HUES64 (cell line): ENCODE measurements around the gene TECPR1.

Experiments
- H3K27ac ChIP-seq: 2 replicates; pipeline ENCODE4 v1.7.0; 2013; ENCODE audit warnings: low read depth, low read length, inconsistent platforms
- H3K27me3 ChIP-seq: 2 replicates; pipeline ENCODE4 v1.6.1; 2013; ENCODE audit warnings: mild to moderate bottlenecking, low read length; ENCODE audit not compliant: insufficient read depth
- H3K36me3 ChIP-seq: 2 replicates; pipeline ENCODE4 v1.6.1; 2013; ENCODE audit warnings: mild to moderate bottlenecking, low read length; ENCODE audit not compliant: insufficient read depth
- H3K4me1 ChIP-seq: 2 replicates; pipeline ENCODE4 v1.6.1; 2013; ENCODE audit warnings: mild to moderate bottlenecking, low read length, moderate library complexity; ENCODE audit not compliant: insufficient read depth
- H3K4me3 ChIP-seq: 2 replicates; pipeline ENCODE4 v1.5.1; 2013; ENCODE audit warnings: mild to moderate bottlenecking, low read length, moderate library complexity
- H3K9ac ChIP-seq: 2 replicates; pipeline ENCODE4 v1.6.1; 2013; ENCODE audit warnings: mild to moderate bottlenecking, low read depth, low read length
- H3K9me3 ChIP-seq: 2 replicates; pipeline ENCODE4 v1.6.1; 2013; ENCODE audit warnings: low read depth, low read length; ENCODE audit not compliant: insufficient read depth
- WGBS: fragments of 150-250, 120-280 bp; methylation state at CpG from one replicate; pipeline ENCODE4 v1.1.7; 2013; ENCODE audit warnings: missing lambda C conversion rate; 5-methylcytosine and 5-hydroxymethylcytosine counted together

TECPR1 gene

GRCh38 chr7:98192781-98193457, 59.1 kb downstream of the TECPR1 start:
- no peak overlapping the region for H3K4me3 ChIP-seq
- H3K9ac ChIP-seq = no peak overlapping the region
- H3K36me3 ChIP-seq = peaks cover 56% of the 10 kb centered on the region
- H3K27ac ChIP-seq = no peak overlapping the region
- H3K4me1 ChIP-seq = no peaks in the 10 kb centered on the region
- WGBS = 93% methylated on average over 22 of the region's 22 CpGs
- no peaks in the 10 kb centered on the region for H3K9me3 ChIP-seq
- H3K27me3 ChIP-seq = no peaks in the 10 kb centered on the region

GRCh38 chr7:98191668-98192431, 60.2 kb downstream of the TECPR1 start:
- H3K36me3 ChIP-seq = peaks cover 66% of the 10 kb centered on the region
- H3K27ac ChIP-seq = no peak overlapping the region
- no peak overlapping the region for H3K4me3 ChIP-seq
- WGBS = 97% methylated on average over 32 of the region's 32 CpGs
- no peaks in the 10 kb centered on the region for H3K27me3 ChIP-seq
- no peak overlapping the region for H3K9ac ChIP-seq
- H3K9me3 ChIP-seq = no peaks in the 10 kb centered on the region
- no peaks in the 10 kb centered on the region for H3K4me1 ChIP-seq

- Histone ChIP-seq H3K9ac (no peak overlapping the region), H3K27me3 (no peaks in the 10 kb centered on the region), H3K27ac (no peak overlapping the region), H3K36me3 (peaks cover 57% of the 10 kb centered on the region), H3K4me1 (no peaks in the 10 kb centered on the region), H3K4me3 (no peak overlapping the region), H3K9me3 (no peaks in the 10 kb centered on the region)
- 95% methylated on average over 11 of the region's 11 CpGs for WGBS
Measured at GRCh38 chr7:98189559-98189958, 62.5 kb downstream of the TECPR1 start.

GRCh38 chr7:98187138-98187502, 64.9 kb downstream of the TECPR1 start:
- Histone ChIP-seq H3K36me3 (peaks cover 32% of the 10 kb centered on the region), H3K9me3 (no peaks in the 10 kb centered on the region), H3K4me1 (peaks cover 7% of the 10 kb centered on the region; the same call in 1 of the 2 replicates), H3K4me3 (no peak overlapping the region), H3K27ac (no peak overlapping the region), H3K27me3 (no peaks in the 10 kb centered on the region), H3K9ac (no peak overlapping the region)
- 100% methylated on average over 1 of the region's 1 CpG for WGBS

- Histone ChIP-seq H3K27me3 (no peaks in the 10 kb centered on the region), H3K36me3 (peaks cover 27% of the 10 kb centered on the region), H3K9ac (no peak overlapping the region), H3K4me3 (no peak overlapping the region), H3K9me3 (no peaks in the 10 kb centered on the region), H3K4me1 (peaks cover 7% of the 10 kb centered on the region; the same call in 1 of the 2 replicates), H3K27ac (no peak overlapping the region)
- 94% methylated on average over 8 of the region's 9 CpGs for WGBS
Measured at GRCh38 chr7:98186452-98187137, 65.4 kb downstream of the TECPR1 start.

GRCh38 chr7:98185101-98185500, 66.9 kb downstream of the TECPR1 start:
- Histone ChIP-seq H3K4me3 (no peak overlapping the region), H3K27ac (no peak overlapping the region), H3K4me1 (peaks cover 7% of the 10 kb centered on the region; the same call in 1 of the 2 replicates), H3K36me3 (peaks cover 18% of the 10 kb centered on the region), H3K27me3 (no peaks in the 10 kb centered on the region), H3K9me3 (no peaks in the 10 kb centered on the region), H3K9ac (no peak overlapping the region)
- WGBS = 92% methylated on average over 6 of the region's 7 CpGs

- peaks cover 8% of the 10 kb centered on the region; the same call in 1 of the 2 replicates for H3K36me3 ChIP-seq
- WGBS = 96% methylated on average over 8 of the region's 8 CpGs
Measured at GRCh38 chr7:98180751-98181150, 71.3 kb downstream of the TECPR1 start.

GRCh38 chr7:98178762-98179490, 73.1 kb downstream of the TECPR1 start:
- peaks cover 7% of the 10 kb centered on the region; the same call in 1 of the 2 replicates for H3K4me1 ChIP-seq
- 86% methylated on average over 10 of the region's 10 CpGs for whole genome bisulfite sequencing
- H3K4me3 ChIP-seq = no peak overlapping the region
- peaks cover 25% of the 10 kb centered on the region for H3K36me3 ChIP-seq
- H3K27ac ChIP-seq = no peak overlapping the region
- no peak overlapping the region for H3K9ac ChIP-seq
- H3K9me3 ChIP-seq = no peaks in the 10 kb centered on the region
- no peaks in the 10 kb centered on the region for H3K27me3 ChIP-seq

More at GRCh38 chr7:98180751-98181150, 71.3 kb downstream of the TECPR1 start:
- H3K4me1 ChIP-seq = peaks cover 7% of the 10 kb centered on the region; the same call in 1 of the 2 replicates
- no peaks in the 10 kb centered on the region for H3K27me3 ChIP-seq
- no peak overlapping the region for H3K4me3 ChIP-seq
- H3K9me3 ChIP-seq = no peaks in the 10 kb centered on the region
- H3K9ac ChIP-seq = no peak overlapping the region
- H3K27ac ChIP-seq = no peak overlapping the region

GRCh38 chr7:98178321-98178720, 73.7 kb downstream of the TECPR1 start:
- no peak overlapping the region for H3K4me3 ChIP-seq
- H3K9me3 ChIP-seq = no peaks in the 10 kb centered on the region
- H3K27ac ChIP-seq = no peak overlapping the region
- H3K36me3 ChIP-seq = peaks cover 27% of the 10 kb centered on the region
- H3K4me1 ChIP-seq = peaks cover 7% of the 10 kb centered on the region; the same call in 1 of the 2 replicates
- no peak overlapping the region; the same call in 1 of the 2 replicates for H3K9ac ChIP-seq
- no peaks in the 10 kb centered on the region for H3K27me3 ChIP-seq
- WGBS = 92% methylated on average over 16 of the region's 16 CpGs

- H3K36me3 ChIP-seq = peaks cover 32% of the 10 kb centered on the region
- H3K4me1 ChIP-seq = 0 out of 2 replicates have a peak, but pooled peaks cover under 1% of the 10 kb centered on the region
- WGBS = 89% methylated on average over 6 of the region's 6 CpGs
- no peaks in the 10 kb centered on the region for H3K9me3 ChIP-seq
- H3K27me3 ChIP-seq = no peaks in the 10 kb centered on the region
- H3K4me3 ChIP-seq = no peak overlapping the region
- H3K27ac ChIP-seq = no peak overlapping the region
- no peak overlapping the region for H3K9ac ChIP-seq
Measured at GRCh38 chr7:98177553-98177952, 74.5 kb downstream of the TECPR1 start.
